Measurements from ENCODE around the gene REPIN1.

The REPIN1 gene

DNA sequence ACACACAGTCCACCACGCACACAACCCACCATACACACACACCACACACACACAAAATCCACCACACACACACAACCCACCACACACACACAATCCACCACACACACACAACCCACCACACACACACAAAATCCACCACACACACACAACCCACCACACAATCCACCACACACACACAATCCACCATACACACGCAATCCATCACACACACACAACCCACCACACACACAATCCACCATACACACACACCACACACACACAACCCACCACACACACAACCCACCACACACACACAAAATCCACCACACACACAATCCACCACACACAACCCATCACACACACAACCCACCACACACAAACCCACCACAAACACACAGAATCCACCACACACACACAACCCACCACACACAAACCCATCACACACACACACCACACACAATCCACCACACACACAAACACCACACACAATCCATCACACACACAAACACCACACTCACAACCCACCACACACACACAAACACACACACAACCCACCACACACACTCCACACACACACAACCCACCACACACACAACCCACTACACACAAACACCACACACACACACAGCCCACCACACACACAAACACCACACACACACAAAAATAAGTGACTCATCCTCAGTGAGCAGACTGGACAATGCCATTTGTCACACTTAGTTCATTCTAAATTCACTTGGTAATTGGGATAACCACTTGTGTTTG is 8.8 kb upstream of the REPIN1 start:
- in situ Hi-C loops (cut with MboI; ENCODE audit: low sequenced_read_pairs) = no loop called here

DNA sequence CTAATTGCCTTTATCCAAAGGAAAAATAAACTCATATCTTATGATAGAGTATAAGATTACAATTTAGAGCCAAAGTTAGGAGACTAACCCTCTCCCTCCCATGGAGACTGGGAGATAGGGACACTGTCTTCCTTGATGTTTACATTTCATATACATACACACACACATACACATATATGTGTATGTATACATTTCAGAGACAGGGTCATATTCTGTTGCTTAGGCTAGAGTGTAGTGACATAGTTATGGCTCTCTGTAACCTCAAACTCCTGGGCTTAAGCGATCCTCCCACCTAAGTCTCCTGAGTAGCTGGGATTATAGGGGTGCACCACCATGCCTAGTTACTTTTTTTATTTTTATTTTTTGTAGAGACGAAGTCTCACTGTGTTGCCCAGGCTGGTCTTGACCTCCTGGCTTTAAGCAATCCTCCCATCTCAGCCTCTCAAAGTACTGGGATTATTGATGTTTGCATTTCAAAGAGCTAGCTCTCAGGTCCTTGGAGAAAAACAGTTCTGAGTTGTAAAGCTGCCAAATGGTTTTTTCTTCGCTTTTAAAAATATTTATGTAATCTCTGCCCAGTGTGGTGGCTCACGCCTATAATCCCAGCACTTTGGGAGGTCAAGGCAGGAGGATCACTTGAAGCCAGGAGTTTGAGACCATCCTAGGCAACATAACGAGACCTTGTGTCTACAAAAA is 8.1 kb upstream of the REPIN1 start:
- in situ Hi-C loops (cut with MboI; ENCODE audit: low sequenced_read_pairs) = no loop called here

DNA sequence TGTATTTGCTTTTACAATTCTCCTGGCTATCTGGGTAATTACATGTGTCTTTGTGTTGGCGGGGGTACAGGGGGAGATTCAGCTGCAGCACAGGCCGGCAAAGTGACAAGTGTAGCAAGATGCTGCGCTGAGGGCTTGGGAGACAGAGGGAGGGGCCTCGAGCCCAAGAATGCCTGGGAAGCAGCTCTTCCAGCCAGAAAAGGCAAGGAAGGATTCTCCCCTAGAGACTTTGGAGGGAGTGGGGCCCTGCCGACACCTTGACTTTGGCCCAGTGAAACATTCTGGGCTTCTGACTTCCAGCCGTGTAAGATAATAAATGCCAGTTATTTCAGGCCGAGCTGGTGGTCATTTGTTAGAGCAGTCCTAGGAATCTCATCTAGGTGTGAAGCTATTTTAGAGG is 7.2 kb upstream of the REPIN1 start:
- in situ Hi-C loops (cut with MboI; ENCODE audit: low sequenced_read_pairs) = no loop called here

DNA sequence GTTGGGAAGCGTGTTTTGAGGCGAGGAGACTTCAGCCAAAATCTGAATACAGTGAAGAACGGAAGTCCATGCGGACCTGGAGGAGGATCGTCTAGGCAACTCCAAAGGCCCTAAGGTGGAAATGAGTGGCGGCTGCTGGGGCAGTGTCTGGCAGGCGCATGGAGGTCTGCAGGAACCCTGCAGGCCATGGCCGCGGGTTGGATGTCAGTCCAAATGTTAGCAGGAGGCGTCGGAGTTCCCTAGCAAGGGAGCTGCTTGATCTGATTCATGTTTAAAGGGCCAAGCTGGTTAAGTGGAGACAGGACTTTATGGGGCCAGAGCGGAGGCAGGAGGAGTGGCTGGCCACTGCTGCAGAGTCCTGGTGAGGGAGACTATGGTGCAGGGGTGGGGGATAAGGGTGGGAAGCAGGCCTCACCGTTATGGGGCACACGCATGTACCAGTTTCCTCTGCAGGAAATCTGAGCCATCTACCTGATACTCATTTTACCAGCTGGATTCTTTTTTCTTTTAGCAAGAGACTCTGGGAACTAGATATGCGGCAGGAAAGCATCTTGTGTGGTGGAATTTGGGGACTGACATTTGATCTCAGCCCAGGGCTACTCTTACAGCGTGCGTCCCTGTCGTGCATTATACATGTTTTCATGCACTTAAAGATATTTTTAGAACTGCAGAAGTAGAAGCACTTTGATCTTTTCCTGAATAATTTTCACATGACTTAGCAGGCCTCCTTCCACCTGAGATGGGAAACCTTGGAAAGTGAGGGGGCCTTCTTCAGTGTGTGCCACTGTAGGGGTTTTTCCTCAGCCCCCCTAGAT is 6.6 kb upstream of the REPIN1 start:
- in situ Hi-C loops (cut with MboI; ENCODE audit: low sequenced_read_pairs) = no loop called here

DNA sequence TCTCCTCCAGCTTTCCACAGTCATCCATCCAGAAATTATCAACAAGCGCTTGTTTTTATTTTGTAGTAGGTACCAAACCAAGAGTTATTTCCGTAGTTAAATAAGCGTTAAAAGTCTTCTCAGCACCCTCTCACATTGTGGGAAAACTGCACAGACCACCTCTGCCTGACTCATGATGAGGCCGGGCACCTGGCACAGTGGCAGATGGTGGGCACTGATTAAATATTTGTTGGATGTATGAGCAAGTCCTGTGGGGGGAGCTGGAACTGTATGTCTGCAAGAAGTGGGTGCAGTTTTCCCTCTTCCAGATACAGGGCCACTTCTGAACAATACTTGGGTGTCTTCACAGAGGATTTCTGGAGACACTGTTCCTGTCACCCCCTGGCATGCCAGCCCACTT is 5.3 kb upstream of the REPIN1 start:
- in situ Hi-C loops (cut with MboI; ENCODE audit: low sequenced_read_pairs) = no loop called here

DNA sequence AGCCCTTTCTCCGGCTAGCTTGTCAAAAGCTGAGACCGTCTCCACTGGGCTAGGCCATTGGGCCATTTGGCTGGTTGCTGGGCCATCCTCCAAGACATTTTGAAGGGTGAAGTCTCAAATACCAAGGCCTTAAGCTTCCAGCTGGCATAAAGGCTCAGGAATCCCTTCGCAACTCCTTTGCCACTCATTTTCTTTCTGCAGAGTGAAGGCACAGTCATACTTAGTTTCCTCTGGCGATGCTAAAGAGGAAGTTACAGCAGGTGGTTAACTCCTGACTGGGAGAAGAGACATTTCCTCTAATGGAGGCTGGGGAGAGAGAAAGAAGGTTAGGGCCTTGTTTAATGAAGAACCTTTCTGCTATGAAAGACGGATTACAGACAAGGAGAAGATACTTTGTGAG is 4.8 kb upstream of the REPIN1 start:
- in situ Hi-C loops (cut with MboI; ENCODE audit: low sequenced_read_pairs) = no loop called here

DNA sequence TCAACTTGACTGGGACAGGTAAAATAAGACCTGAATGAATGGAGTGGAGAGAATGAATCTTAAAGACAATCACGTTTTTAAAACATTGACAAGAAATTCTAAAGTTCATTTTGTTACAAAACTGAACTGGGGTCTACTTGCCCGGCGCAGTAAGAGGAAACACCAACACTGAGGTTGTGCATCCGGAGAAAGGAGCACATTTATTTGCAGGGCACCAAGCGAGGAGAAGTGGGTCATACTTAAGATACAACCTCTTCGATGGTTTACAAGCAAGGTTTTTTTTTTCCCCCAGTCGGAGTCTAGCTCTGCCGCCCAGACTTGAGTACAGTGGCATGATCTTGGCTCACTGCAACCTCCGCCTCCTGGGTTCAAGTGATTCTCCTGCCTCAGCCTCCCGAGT is 3.4 kb upstream of the REPIN1 start:
- in situ Hi-C loops (cut with MboI; ENCODE audit: low sequenced_read_pairs) = no loop called here

DNA sequence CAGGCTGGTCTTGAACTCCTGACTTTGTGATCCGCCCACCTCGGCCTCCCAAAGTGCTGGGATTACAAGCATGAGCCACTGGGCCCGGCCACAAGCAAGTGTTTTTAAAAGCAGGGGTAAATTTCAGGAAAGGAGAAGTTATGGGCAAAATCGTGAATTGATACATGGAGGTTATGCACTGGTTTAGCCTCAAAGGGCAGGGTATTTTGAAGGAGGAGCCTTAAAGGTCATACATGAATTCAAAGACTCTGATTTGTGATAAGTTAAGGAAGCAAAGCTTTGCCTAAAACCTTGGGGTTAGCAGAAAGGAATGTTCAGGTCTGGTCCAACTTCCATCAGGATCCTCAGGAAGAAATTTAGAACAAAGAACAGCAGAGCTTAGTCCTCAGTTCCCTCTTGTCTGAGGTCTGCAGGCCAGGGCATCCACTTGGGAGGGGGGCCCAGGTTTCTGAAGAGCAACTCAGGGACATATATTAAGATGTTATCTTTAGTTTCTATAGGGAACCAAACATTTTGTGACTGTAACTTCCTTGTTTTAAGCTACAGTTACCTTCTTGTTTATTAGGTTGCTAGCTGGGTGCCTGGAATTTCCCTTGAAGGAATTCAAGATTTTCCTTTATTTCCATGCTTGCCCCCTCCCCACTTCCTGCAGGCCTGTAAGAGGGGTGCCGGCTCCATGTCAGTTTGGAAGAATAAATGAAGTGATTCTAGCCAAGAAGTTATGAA is 2.8 kb upstream of the REPIN1 start:
- in situ Hi-C loops (cut with MboI; ENCODE audit: low sequenced_read_pairs) = no loop called here

DNA sequence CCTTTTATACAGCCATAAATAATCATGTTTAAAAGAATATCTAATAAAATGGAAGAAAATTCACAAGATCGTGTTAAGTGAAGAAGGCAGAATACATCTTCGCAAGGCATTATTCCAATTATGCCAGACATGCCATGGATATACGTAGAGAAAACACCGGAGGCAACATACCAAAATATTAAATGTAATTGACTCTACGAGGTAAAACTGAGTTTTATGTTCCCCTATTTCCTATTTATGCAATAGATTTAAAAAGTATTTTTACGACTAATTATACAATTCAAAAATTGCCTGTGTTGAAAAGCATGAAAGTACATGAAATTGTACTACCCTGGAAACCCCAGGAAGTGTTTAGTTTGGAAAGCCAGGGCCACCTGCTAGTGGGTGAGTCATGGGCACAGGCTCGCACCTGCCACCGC is 936 bp upstream of the REPIN1 start:
- in situ Hi-C loops (cut with MboI; ENCODE audit: low sequenced_read_pairs) = no loop called here

DNA sequence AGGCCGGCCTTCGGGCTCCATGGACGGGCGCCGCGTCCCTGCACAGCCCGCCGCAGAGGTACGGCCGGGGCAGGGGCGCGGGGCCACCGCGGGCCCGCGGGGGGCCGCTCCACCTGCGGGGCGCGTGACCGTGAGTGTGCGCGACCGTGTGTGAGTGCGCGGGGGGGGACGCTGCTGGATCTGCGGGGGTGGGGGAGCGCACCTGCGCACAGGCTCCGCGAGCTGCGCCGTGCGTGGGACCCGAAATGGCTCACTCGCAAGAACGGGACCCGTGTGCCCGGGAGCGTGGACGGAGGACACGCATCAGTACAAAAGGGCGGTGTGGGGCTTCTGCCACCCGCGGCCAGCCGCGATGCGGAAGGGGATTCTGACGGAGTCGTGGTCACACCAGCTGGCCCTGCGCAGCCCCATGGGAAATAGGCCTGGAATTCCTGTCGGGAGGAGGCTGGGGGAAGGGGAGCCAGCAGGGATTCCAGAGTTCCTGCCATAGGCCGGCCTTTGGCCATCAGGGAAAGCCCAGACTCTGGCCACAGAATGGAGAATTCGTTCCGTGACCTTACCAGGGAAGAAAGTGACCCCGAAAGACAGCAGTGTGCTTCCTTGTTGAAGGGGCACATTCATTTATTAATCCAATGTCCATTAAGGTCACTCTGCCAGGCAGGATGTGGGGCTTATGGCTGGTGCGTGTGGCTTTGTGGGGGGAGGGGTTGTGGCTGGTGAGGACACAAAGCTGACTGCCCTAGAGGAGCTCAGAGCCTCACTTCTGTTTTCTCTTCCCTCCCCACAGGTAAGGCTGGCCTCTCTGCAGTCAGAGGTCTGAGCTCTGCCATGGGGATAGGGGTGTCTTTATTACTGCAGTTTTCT is 494 bp downstream of the REPIN1 start:
- in situ Hi-C loops (cut with MboI; ENCODE audit: low sequenced_read_pairs) = no loop called here

DNA sequence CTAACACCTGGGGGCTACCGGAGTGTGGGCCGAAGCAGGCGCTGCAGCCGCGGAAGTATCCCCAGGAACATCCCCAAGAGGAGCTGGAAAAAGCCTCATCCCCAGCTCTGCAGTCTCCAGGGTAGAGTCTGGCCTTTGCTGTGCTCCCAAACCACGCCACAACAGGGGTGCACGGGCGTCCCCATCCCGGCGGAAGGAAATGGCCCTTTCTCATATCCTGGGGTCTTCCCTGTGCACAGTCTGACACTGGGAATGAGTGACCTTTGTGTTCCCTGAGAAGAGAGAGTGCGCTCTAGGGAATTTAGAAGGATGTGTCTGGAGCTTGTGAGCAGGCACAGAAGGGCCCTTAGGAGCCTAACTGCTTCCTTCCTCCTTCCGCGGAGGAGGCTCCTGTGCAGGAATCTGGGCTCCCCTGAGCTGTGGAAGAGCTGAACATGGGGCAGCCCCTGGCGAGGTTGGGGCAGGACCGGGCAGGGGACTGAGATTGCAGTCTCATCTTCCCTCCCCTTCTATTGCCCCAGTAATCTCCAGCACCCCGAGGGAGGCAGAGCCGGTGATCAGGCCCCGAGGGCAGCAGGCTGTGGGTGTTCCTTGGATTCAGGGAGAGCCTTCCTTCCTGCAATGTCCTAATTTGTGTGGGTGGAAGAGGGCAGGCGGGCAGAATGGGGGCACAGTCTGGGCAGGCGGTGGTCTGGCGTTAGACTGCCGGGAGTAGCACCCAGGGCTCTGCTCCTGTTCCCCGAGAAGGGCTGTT is 1.3 kb downstream of the REPIN1 start:
- in situ Hi-C loops (cut with MboI; ENCODE audit: low sequenced_read_pairs) = no loop called here

DNA sequence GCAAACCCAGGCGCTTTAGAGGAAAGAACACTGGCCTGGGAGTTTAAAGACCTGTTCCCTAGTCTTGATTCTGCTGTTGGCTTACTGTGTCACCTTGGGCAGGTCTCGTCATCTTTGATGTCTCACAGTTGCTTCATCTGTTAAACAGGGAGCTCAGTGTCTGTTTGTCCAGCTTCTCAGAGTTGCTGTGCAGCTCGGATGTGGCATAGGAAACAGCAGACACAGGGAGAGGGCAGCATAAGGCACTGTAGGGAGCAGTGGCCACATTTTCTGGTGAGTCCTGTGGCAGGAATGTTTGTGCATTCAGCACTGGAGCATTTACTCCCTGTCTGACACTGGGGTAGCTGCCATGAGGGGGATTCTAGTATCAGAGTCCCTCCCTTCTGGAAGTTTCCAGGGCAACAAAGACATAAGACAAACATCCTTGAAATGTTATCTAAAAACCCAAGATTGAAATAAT is 2.0 kb downstream of the REPIN1 start:
- in situ Hi-C loops (cut with MboI; ENCODE audit: low sequenced_read_pairs) = no loop called here

DNA sequence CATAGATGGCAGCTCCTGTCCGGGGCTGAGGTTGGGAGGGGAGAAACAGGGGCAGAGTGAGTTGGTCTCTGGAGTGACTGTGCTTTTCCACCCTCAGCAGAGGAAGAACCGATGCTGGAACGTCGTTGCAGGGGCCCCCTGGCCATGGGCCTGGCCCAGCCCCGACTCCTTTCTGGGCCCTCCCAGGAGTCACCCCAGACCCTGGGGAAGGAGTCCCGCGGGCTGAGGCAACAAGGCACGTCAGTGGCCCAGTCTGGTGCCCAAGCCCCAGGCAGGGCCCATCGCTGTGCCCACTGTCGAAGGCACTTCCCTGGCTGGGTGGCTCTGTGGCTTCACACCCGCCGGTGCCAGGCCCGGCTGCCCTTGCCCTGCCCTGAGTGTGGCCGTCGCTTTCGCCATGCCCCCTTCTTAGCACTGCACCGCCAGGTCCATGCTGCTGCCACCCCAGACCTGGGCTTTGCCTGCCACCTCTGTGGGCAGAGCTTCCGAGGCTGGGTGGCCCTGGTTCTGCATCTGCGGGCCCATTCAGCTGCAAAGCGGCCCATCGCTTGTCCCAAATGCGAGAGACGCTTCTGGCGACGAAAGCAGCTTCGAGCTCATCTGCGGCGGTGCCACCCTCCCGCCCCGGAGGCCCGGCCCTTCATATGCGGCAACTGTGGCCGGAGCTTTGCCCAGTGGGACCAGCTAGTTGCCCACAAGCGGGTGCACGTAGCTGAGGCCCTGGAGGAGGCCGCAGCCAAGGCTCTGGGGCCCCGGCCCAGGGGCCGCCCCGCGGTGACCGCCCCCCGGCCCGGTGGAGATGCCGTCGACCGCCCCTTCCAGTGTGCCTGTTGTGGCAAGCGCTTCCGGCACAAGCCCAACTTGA is 2.7 kb downstream of the REPIN1 start:
- in situ Hi-C loops (cut with MboI; ENCODE audit: low sequenced_read_pairs) = no loop called here

DNA sequence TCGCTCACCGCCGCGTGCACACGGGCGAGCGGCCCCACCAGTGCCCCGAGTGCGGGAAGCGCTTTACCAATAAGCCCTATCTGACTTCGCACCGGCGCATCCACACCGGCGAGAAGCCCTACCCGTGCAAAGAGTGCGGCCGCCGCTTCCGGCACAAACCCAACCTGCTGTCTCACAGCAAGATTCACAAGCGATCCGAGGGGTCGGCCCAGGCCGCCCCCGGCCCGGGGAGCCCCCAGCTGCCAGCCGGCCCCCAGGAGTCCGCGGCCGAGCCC is 3.3 kb downstream of the REPIN1 start:
- in situ Hi-C loops (cut with MboI; ENCODE audit: low sequenced_read_pairs) = no loop called here

DNA sequence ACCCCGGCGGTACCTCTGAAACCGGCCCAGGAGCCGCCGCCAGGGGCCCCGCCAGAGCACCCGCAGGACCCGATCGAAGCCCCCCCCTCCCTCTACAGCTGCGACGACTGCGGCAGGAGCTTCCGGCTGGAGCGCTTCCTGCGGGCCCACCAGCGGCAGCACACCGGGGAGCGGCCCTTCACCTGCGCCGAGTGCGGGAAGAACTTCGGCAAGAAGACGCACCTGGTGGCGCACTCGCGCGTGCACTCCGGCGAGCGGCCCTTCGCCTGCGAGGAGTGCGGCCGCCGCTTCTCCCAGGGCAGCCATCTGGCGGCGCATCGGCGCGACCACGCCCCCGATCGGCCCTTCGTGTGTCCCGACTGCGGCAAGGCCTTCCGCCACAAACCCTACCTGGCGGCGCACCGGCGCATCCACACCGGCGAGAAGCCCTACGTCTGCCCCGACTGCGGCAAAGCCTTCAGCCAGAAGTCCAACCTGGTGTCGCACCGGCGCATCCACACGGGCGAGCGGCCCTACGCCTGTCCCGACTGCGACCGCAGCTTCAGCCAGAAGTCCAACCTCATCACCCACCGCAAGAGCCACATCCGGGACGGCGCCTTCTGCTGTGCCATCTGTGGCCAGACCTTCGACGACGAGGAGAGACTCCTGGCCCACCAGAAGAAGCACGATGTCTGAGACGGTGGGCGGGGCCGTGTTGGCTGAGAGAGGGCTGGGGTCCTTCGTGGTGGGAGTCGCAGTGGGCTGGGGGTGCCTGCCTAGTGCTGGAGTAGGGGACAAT is 3.8 kb downstream of the REPIN1 start:
- in situ Hi-C loops (cut with MboI; ENCODE audit: low sequenced_read_pairs) = no loop called here

DNA sequence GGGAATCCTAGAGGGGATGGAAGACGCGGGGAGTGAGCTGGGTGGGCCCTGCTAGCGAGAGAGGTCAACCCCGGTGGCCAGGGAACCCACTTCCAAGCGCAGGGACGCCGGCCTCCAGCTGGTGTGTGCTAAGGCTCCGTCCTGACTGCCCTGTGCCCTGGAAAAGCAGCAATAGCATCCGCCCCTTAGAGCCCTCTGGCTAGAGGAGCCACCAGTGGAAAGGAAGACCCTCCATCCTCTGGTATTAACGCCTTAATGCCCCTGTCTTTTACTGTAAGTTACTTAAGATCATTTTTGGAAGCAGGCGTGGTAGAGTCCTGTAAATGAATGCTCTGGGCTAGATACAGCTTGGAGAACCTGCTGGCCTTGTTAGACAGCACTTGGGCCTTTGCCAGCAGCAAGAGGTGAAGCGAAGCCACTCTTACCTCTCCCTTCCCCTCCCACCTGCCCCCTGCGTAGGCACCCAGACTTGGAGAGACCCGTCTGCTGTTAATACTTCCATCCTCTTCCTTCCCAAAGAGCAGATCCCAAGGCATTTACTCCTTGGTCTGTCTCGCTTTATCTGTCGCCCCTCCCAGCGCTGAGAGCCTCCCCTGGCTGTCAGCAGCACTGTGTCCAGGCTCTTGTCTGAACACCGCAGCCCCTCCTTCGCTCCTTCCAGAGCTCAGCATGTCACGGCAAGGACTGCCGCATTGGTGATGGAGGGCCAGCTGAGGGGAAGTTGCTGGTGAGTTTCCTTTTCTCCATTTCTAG is 4.6 kb downstream of the REPIN1 start:
- in situ Hi-C loops (cut with MboI; ENCODE audit: low sequenced_read_pairs) = no loop called here

DNA sequence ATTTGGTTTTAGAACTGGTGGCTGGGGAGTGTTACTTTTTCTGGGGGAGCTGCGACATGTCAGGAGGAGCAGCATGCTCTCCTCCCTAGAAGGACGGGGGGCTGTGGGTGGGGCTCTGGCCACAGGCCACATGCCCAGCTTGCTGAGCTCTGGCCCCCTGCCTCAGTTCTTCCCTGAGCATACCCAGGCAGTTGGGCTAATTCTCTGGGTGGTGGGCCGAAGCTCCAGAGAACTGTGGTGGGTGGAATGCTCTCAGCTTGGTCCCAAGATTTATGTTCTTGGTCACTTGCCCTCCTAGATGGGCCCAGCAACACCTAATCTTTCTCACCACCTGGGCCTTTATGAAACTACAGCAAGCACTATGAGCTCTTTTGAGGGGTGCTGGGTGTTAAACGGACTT is 5.4 kb downstream of the REPIN1 start:
- in situ Hi-C loops (cut with MboI; ENCODE audit: low sequenced_read_pairs) = no loop called here
